LoVo (cell line): Measurements from ENCODE around the gene RSPH1.

ENCODE experiments used
- DNase-seq: peaks from one replicate; pipeline ENCODE4 v3.0.0-alpha.2; 2016; ENCODE audit warnings: low spot score

Gene RSPH1

GRCh38 chr21:42496120-42496838, at the start of gene RSPH1:
Gene RSPH1 (minus strand): TSS chr21:42496224. CDS start chr21:42496186, 38 bp downstream.
- DNase-seq: peak; percentile 99

GRCh38 chr21:42545745-42546144, 49.7 kb upstream of the RSPH1 start:
- no peak for DNase-seq

DNA sequence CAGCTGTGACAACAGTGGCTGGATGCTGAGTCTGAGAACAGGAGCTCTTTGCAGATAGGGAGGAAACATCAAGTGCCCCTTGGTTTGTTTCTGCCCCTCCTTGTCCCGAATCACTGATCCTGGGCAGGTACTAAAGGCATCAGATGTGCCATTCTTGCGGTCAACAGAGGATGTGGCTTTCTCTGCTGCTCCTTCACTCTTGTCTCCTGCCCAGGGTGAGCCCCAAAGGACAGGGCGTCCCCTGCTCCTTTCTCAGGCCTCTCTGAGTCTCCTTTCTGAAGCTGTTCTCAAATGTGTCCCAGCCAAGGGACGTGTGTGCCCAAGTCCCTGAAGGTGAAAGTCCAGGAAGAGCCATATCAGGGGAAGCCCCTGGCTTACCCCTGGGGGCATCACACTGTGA, 49.3 kb upstream of the RSPH1 start:
- DNase-seq: no peak

DNA sequence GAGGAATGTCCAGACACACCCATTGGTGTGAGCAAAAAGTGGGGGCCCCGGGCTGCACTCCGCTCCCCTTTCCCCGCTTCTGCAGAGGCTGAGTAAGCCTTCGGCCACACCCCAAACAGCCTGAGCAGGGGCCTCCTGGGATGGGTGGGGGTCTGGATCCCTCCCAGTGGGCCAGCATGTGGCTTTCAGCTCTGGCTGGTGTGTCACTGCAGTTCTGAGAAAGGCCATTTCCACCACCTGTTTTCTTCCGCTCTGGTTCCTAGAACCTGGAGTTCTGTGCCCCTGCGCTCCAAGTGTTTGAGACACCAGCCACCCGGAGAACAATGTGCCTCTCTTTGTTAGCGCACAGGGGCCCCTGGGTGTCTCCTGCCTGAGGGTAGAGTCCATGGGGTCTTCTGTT, 48.5 kb upstream of the RSPH1 start:
- DNase-seq: no peak

DNA sequence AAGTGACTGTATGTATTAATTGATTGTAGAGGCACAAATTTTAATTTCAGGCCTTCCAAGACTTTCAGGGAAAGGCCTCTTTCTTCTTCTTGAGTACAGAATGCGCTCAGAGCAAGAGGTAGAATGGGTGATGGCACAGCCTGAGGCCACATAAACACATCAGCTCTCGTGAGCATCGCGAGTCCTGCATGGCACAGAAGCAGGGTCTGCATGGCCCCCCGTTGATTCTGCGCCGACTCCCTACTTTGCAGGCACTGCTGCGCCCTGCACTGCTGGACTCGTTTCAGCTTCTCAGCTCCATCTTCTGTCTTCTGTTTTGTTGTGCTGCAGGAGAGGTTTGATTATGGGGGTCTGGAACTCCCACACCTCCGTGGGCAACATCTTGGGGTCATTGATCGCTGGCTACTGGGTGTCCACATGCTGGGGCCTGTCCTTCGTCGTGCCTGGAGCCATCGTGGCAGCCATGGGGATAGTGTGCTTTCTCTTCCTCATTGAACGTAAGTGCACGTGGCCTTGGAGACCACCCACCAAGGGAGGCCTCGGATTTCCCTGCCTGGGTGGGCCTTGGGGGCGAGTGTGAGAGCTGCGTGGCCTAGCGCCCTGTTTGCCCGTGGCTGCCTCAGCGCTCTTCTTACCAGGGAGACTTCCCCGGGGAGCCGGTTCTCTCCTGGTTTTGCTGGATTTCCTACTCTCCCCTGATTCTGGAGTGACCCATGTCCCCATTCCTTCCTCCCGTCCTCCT, 47.3 kb upstream of the RSPH1 start:
- DNase-seq: no peak

- DNase-seq: no peak
These were observed 46.6 kb upstream of the RSPH1 start for GRCh38 chr21:42542596-42542995.

DNA sequence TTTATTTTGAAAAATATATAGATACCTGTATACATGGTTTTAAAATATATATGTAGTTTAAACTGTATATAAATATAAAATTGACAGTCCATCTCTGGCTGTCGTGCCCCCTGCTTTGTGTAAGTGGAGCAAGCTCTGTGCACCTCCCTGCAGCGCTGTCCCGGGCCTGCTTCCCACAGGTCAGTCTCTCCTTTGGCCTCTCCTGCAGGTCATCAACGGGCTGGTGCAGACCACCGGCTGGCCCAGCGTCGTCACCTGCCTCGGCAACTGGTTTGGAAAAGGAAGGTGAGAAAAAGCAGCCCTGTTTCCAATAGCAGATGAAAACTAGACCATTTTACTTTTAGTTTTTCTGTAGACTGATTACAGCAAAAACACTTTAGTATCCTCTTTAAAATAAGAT, 46.2 kb upstream of the RSPH1 start:
- no peak for DNase-seq

DNA sequence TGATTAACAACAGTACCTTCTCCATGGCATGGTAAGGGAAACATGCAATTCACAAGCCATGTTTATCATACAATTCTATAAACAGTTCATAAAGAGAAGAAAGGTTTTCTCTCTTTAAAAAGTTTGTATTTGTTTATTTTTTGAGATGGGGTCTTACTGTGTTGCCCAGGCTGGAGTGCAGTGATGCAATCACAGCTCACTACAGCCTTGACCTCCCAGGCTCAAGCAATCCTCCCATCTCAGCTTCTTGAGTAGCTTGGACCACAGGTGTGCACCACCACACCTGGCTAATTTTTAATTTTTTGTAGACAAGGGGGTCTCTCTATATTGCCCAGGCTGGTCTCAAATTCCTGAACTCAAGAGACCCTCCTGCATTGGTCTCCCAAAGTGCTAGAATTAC, 45.6 kb upstream of the RSPH1 start:
- DNase-seq: no peak

- DNase-seq: no peak
These were observed 45.1 kb upstream of the RSPH1 start for GRCh38 chr21:42541174-42541573.

DNA sequence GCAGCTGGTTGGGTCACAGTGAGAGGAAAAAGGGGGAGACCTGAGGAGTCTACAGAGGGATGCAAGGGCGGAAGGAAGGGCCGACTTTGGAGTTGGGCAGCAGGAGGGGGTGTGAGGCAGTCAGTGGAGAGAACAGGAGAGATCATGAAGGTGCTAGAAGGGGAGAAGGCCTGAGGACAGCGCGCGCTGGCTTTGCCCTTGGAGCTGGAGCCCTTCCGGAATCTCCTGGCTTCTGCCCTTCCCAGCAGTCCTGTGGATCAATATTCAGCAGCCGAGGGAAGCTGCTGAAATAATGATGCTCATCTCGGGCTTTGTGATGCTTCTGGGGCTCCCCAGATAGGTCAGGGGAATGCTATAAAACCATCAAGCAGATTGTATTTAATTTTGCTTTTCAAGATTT, 44.4 kb upstream of the RSPH1 start:
- DNase-seq: no peak

DNA sequence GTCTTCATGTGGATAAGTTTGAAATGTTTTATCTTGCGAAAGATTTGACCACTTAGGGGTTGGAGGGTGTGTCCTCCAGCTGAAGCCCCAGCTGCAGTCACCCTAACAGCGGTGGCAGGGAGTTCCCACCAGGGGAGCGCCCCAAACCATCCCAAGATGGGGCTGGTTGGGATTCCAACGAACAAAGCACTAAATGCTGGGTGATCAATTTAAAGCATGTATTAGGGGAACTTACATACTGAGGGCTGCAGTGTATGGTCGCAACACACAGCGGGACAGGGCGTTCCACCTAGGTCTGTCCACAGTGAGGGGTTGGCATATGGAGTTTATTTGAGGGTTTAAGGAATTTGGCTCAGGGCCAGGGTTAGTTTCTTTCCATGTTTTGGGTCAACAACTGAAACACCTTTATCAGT, 43.9 kb upstream of the RSPH1 start:
- no peak for DNase-seq

GRCh38 chr21:42539342-42539741, 43.3 kb upstream of the RSPH1 start:
- DNase-seq: no peak

GRCh38 chr21:42538479-42539275, 42.7 kb upstream of the RSPH1 start:
- DNase-seq: no peak

DNA sequence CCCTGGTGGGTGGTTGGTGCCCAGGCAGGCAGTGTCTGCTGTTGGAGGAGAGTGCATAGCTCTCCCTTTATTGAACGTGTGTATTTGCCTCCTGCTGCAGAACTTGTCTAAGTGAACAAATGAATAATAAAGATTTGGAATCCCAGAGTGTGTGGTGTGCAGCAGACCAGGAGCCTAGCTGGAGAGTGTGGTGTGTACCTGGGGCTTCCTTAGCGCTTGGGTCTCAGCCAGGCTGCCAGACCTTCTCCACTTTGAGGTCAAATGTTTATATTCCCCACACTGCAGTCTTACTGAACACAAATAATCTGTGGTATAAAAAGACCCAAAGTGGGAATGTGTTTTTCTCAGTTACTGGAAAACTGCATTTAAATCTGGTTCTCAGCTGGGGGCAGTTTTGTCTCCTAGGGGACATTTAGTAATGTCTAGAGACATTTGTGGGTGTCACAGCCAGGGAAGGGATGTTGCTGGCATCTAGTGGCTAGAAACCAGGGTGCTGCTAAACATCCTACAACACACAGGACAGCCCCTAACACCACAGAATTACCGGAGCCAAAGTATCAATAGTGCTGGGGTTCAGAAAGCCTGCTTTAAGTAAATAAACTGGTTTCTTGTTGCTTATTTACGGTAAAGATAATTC, 41.2 kb upstream of the RSPH1 start:
- no peak for DNase-seq

- DNase-seq: no peak
These were observed 40.6 kb upstream of the RSPH1 start for GRCh38 chr21:42536601-42537000.

DNA sequence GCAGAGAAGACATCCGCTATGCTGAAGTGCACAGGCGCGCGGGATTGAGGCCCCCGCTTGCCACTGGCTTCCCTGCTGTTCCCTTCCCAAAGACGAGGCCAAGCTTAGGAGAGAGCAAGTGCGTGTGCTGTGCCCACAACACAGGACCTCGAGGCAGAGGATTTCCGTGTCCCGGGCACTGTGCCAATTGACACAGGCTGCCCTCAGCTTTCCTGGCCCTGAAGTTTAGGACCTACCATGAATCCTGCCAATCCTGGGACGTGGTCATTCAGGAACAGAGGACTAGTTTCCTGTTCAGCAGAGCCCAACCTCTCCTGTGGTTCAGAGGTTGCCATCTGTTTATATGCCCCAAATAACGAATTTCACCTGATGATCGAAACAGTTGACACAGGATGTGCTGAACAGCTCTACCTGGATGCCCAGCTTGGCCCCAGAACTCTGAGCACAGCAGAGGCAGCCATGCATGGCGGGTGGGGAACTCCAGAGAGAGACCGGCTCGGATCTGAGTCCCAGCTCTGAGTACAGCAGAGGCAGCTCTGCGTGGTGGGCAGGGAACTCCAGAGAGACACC, 39.7 kb upstream of the RSPH1 start:
- no peak for DNase-seq

- DNase-seq: no peak
These were observed 38.7 kb upstream of the RSPH1 start for GRCh38 chr21:42534421-42535378.

DNA sequence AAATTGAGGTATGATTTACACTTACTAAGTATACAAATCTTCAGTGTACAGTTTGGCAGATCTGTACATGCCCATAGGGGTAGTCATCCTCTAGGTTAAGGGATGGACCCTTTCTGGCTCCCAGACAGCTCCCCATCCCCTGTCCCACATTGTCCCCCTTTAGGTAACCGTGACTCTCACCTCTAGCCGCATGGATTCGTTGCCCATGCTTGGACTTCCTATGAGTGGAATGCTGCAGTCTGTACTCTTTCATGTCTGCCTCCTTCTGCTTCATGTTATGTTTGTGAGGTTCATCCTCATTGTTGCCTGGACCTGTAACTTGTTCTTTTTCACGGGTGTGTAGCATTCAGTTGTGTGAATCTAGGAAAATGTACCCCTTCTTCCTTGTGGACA, 37.9 kb upstream of the RSPH1 start:
- no peak for DNase-seq

DNA sequence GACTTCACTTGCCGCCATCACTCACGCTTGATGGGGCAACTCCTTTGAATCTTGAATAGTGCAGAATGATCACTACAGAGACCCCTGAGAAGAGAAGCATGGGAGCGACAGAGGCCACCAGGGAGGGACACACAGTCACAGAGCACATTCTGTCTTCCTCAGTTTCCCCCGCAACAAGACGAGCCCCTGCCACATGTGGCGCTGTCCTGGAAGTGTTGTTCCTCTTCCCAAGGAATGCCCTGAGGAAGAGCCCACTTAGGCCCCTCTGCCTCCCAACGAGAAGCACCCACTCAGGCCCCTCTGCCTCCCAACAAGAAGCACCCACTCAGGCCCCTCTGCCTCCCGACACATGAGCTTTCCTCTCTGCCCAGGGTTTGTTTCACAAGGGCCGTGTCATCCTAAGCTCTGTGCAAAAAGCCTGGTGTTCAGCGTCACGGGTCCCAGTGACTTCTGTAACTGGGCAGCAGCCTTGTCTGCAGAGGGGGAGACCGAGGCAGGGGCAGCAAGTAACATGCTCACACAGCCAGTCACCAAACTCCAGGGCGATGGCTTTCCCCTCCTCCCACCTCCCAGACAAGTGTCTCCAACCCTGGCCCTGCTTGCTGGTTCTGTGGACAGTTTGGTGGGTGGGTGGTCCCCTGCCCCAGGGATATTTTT, 37.4 kb upstream of the RSPH1 start:
- no peak for DNase-seq

GRCh38 chr21:42532466-42533181, 36.6 kb upstream of the RSPH1 start:
- no peak for DNase-seq
